C4-2B (cell line): ENCODE measurements around the gene TRAF3.

ENCODE experiments used
- H3K27ac ChIP-seq: fragments of 450-650 bp; 2 replicates; pipeline ENCODE4 v1.5.1; 2017
- ZFX ChIP-seq: fragments of 450-650 bp; IDR thresholded peaks from 2 replicates; pipeline ENCODE4 v1.6.1; 2017
- TF ChIP-seq, protein P1 (sequence below): fragments of 450-650 bp; conservative IDR thresholded peaks from 2 replicates; pipeline ENCODE4 v1.5.1; 2017; ENCODE audit warnings: mild to moderate bottlenecking

Gene TRAF3

DNA sequence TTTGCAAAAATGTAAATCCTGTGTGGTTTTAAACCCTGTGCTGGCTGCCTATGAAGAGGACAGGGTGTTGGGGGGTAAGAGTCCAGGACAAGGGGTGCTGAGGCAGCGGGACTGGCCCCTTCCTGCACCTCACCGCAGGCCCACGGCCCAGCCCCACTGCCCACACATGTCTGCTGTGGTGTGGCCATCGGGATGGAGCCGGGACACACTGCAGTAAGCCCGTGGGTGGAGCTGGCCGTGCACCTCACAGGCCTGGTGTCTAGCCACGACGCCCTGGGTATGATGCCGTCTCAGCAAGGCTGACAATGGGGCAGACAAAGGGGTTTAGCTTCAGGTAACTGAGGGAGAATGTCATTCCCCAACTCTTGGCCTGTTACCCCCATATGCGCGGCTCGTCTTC lies 164.8 kb downstream of the TRAF3 start:
- no peak for TF ChIP-seq ZFX
- TF ChIP-seq, protein P1, sequence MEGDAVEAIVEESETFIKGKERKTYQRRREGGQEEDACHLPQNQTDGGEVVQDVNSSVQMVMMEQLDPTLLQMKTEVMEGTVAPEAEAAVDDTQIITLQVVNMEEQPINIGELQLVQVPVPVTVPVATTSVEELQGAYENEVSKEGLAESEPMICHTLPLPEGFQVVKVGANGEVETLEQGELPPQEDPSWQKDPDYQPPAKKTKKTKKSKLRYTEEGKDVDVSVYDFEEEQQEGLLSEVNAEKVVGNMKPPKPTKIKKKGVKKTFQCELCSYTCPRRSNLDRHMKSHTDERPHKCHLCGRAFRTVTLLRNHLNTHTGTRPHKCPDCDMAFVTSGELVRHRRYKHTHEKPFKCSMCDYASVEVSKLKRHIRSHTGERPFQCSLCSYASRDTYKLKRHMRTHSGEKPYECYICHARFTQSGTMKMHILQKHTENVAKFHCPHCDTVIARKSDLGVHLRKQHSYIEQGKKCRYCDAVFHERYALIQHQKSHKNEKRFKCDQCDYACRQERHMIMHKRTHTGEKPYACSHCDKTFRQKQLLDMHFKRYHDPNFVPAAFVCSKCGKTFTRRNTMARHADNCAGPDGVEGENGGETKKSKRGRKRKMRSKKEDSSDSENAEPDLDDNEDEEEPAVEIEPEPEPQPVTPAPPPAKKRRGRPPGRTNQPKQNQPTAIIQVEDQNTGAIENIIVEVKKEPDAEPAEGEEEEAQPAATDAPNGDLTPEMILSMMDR = no peak
- no peak overlapping the region for H3K27ac ChIP-seq

DNA sequence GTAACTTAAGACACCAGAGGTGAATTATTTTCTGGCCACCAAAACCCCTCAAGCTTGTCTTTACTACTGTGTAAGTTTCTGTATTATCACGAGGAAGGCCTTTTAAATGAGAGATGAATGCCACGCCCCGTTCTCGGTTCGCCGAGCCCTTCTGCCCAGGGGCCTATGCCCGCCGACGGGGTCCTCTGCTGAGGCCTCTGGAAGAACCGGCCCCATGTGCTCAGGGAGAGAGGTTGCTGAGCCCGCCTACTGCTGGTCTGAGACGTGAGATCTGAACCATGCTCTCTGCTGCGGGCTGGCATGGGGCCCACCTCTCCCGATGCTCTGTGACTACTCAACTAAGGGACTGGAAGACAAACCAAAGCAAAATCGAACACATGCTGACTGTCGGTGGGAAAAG lies 166.2 kb downstream of the TRAF3 start:
- no peak overlapping the region for H3K27ac ChIP-seq
- no peak for TF ChIP-seq ZFX
- TF ChIP-seq, protein P1 = no peak

DNA sequence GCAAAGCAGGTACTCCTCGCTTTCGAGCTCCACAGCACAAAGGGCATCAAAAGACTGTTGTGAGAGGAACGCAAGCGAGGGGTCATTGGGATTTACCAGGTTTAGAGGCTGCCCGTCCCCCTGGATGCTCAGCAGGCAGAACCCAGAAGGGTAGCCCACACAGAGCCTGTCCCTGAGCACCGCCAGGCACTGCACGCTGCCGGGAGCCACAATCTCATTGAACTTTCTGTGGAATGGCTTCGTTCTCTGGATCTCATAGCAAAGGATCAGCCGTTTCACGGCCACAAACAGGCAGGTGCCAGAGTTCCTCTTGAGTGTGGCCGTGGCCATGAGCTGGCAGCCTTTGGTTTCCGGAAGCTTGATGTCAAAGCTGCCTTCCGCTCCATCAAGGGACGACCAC lies 166.7 kb downstream of the TRAF3 start:
- TF ChIP-seq, protein P1 = no peak
- no peak for TF ChIP-seq ZFX
- H3K27ac ChIP-seq = no peak overlapping the region

DNA sequence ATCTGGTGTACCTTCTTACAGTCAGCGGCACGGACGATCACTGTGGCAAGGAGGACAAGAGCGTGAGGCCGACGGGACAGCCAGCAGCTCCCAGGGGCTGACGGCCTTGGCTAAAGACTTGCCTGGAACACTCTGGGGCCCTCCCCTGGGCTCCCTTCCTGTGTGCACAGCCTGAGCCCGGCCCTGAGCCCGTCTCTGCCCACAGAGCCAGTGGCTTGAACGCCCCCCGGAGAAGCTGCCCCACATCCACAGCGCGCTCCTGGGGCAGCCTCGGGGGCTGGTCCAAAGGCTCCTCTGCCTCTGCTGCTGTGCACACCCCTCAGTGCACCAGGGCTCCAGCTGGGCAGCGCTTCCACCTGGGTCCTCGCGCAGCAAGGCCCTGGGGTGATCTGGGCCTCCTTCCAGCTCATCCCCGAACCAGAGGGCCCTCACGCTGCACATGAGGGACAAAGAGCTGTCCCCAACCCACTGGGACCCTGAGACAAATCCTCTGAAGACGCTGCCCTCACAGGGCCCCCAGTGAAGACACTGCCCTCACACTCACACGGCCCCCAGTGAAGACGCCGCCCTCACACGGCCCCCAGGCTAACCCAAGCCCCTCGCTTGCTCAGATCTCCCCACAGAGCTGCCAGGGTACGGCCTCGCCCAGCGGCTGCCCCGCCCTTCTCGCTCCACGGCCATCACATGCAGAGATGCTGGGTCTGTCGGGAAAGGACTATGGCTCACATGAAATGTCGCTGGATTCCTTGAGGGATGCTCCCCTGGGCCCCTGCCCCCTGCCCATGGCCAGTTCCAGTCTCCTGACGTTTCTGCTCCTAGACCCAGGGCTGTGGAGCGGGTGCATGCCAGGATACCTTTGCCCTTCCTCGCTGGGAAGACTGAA lies 167.4 kb downstream of the TRAF3 start:
- no peak overlapping the region for H3K27ac ChIP-seq

DNA sequence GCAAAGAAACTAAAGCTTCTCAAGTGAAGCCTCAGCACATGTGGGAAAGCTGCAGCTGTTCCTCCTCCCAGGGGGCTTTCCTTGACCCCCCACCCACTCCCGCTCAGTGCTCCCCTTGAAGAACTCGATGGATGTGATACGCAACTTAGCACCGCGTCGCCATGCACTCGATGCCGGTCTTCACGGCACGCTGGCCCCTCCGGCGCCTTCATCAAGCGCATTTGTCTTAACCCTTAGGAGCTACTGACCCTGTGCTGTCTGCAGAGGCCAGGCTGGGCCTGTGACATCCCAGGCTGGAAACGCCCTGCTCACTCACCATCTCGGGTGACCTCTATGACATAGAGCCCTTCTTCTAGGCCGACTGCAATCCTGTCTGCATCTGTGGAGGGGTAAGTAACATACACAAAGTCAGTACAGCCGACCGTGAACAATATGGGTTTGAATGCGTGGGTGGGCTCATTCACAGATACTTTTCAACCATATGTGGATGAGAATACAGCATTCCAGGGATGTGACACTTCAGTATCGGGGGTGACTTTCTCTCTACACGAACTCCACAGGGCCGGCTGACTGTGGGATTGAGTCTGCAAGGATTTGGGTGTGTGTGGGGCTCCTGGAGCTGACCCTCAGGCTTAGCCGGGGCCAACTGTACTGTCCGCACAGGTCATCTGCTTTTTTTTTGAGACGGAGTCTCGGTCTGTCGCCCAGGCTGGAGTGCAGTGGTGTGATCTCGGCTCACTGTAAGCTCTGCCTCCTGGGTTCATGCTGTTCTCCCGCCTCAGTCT lies 168.3 kb downstream of the TRAF3 start:
- H3K27ac ChIP-seq = no peak overlapping the region
- no peak for TF ChIP-seq ZFX
- TF ChIP-seq, protein P1 = no peak

More for the DNA sequence above, 167.4 kb downstream of the TRAF3 start:
- no peak for TF ChIP-seq ZFX
- TF ChIP-seq, protein P1 = no peak

DNA sequence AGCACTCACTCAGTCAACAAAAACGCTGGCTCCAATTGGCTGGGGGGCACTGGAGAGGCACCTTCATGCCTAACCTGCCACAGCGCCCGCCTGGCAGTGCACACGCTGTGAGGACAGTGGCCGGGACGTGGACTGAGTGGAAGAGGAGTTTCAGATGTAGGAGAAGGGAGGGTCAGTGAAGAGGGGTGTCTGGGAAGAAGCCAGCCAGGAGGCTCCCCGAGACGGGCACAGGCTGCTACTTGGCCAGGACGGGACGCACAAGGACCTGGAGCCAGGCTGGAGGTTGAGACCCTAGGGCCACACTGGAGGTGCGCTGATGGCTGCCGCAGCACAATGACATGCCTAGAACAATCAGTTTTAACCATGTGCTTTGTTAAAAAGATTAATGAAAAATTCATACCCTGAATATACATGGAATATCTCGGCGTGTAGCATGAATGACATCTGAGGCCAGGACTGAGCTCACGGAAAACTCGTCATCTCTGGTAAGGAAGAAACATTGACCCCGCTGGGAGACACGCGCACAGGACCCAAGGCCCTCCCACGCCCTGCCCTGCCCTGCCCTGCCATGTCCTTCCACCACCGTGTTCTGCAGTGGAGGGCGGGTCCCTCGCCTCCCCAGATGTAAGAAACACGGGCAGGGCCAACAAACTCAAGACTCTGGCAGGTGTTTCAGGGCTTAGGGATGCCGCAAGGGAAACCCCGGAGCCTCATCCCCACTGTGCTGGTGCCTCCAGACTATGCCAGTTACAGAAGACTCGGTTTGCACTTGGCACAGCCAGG lies 170.3 kb downstream of the TRAF3 start:
- TF ChIP-seq, protein P1 = no peak
- no peak for TF ChIP-seq ZFX
- no peak overlapping the region for H3K27ac ChIP-seq
